ENCODE measurements around the gene VSIR.

- TF ChIP-seq HNRNPL (IDR thresholded peaks at IDR 0.05; ENCODE audit: low read depth, low read length) (no peak), NR2F6 (CRISPR knock-in tag; IDR thresholded peaks at IDR 0.05) (no peak), ZNF253 (CRISPR knock-in tag; conservative IDR thresholded peaks at IDR 0.05) (no peak), NFIC (IDR thresholded peaks at IDR 0.05) (no peak), YY1 (IDR thresholded peaks at IDR 0.05; ENCODE audit: borderline replicate concordance in 1 of 3, control insufficient read depth in 1 of 3, extremely low read depth in 1 of 3, insufficient read depth in 3 of 3, insufficient read length in 1 of 3, insufficient replicate concordance in 2 of 3, low read depth in 1 of 3, low read length in 2 of 3) (no peak), BACH1 (tag; IDR thresholded peaks at IDR 0.05) (no peak), CREM (IDR thresholded peaks at IDR 0.05; ENCODE audit: low read depth) (no peak)
Observed at GRCh38 chr10:71735709-71736569, 37.4 kb downstream of the VSIR start.
